GM11168 (cell line): ENCODE measurements around the gene LRRC32.

ENCODE experiments used
- in situ Hi-C: fragments of 300-500 bp; cut with MboI; formaldehyde crosslinking; loops from one replicate; pipeline ENCODE4 v1.12.0; 2022; ENCODE audit warnings: low sequenced_read_pairs; ENCODE audit not compliant: unreplicated experiment

Gene LRRC32

DNA sequence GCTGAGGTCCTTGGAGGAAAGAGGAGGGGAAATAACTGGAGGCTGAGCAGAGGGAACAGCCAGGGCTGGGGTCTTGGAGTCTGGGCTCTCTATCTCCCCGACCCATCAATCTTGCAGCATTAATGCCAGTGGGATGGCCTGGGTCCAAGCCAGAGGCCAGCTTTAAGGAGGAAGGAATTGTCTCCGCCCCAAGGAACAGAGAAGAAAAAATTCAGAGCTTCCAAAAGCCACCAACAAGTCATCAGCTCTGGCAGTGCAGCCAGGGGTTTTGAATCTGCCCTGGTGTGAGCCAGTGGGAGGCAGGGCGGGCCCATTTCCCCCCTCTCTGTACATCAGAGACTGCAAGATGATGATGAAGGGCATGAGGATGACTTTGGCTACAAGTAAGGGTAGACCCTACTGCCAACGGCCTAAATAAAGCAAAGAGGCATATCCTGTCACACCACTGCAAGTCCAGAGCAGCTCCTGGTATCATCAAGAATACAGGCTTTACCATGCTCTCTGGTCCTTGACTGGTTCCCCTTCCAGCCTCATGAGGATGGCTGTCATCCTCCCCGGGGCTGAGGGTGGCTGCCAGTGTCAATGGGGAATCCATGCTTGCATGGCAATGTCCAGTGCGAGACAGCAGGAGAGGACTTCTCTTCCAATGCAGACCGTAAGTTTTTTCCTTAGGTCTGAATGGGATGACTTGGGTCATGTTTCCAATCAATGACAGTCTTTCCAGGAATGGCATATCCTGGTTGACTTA is 34.4 kb downstream of the LRRC32 start:
- in situ Hi-C loops, result no loop called here

DNA sequence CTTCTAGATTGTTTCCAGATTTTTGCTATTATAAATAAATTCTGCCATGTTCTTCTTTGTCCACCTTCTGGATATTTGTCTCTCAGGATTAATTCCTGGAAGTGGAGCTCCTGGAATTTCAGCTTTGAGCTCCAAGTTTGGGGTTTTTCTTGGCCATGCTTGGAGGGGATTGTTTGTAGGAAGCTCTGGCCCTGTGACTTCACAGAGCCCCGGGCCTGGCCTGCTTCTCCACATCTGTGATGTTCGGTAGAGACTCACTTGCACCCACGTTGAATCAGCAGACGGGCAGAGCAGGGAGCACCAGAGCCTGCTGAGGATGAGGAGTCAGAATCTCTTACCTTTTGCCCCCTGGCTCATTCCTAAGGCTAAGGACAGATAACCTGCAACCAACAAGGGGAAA is 35.7 kb downstream of the LRRC32 start:
- in situ Hi-C loops, result no loop called here

DNA sequence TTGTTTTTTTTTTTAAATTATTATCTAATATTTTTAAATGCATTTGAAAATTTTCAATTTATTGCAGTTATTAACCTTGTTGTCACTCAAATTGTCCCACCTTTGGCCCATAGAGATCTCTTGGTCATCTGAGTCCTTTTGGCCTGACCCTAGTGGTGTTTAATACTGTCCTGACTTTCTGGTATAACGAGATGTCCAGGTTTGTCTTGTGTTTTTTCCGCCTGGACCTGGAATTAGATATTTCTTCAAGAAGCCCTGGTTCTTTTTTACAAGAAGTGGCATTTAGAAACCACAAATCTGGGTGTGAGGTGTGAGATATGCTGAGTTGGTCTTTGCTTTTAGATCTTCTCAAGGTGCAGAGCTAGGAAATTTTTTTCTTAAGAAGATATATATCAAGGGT is 38.1 kb downstream of the LRRC32 start:
- in situ Hi-C loops, result no loop called here

- in situ Hi-C loops, result no loop called here
These were observed 38.8 kb downstream of the LRRC32 start for GRCh38 chr11:76631566-76632308.

DNA sequence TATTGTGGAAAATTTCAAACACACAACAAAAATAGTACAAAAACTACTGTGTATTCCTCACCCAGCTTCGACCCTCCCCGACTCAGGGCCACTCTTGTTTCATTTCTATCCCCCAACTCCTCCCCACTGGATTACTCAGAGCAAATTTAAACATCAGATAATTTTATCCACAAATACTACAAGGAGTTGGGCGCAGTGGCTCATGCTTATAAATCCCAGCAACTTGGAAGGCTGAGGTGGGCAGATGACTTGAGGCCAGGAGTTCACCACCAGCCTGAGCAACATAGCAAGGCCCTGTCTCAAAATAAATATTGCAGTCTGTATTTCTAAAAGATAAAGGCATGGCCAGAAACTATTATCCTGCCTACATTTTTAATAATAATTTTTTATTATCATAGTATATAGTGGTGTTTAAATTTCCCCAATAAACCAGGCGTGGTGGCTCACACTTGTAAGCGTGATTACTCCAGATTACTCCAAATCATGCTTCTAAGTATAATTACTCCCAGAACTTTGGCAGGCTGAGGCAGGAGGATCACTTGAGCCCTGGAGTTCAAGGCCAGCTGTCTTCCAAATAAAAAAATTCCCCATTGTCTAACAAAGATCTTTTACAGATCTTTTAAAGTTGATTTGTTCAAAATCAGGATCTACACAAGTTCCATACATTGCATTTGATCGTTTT is 39.8 kb downstream of the LRRC32 start:
- in situ Hi-C loops, result no loop called here

DNA sequence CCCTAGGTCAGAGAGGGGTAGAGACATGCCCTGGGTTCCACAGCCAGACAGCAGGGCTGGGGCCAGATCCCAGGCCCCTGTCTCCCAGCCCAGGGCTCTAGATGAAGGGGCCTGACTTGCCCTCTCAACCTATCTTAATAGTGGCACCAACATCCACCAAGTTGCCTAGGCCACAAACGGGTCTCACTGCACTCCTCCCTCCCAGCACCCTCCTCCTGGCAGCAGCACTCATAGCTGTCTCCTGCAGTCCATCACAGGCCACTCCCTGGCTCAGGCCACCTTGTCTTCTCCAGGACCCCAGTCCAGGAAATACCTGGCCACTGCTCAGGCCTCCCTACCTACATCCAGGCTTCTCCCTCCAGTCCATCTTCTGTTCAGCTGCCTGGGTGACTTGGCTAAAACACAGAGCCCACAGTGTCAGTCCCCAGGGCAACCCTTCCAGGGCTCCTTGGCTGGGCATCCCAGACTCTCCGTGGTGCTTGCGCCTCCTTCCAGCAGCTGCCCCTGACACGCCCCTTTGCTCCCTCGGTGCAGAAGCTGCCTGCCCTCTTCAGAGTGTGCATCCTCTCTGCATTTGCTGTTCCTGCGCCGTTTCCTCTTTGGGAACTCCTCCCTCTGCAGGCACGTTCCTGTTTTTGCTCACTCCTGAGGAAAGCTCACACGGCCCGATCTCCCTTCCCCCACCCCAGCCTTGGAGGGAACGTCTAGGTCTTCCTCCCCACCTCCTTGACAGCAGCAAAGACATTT is 40.5 kb downstream of the LRRC32 start:
- in situ Hi-C loops, result no loop called here

DNA sequence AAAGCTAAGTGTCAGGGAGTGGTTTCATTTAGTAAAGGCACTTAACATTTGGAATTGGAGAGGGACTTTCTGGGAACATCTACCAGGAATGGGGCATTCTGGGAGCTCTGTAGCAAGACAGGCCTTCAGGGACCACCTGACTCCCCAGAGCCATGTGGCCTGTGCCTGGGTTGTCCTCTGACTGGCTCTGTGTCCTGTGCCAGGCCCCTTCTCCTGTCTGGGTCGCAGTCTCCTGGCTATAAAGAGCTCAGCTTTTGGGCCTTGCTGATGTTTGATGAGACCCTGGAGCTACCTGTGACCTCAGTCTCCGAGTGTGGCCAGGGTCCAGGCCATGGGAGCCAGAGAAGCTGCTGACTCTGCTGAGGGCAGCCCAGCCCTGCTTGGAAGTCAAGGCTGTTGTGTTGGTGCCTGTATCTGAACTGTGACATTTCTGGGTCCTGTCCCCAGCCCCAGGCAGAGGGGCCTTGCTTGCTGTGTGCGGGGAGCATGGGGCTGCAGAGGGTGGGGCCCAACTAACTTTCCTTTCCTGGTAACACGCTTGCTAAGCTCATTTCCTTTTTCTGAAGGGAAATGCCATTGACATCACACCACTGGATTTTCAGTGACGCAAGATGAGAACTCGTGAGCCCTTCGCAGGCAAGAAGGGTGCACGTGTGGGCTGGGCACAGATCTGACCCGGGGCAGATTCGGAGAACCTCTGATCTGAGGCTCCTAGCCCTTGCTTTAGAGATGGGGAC is 41.3 kb downstream of the LRRC32 start:
- in situ Hi-C loops, result no loop called here

GRCh38 chr11:76628408-76628947 is 42.1 kb downstream of the LRRC32 start:
- in situ Hi-C loops, result no loop called here

DNA sequence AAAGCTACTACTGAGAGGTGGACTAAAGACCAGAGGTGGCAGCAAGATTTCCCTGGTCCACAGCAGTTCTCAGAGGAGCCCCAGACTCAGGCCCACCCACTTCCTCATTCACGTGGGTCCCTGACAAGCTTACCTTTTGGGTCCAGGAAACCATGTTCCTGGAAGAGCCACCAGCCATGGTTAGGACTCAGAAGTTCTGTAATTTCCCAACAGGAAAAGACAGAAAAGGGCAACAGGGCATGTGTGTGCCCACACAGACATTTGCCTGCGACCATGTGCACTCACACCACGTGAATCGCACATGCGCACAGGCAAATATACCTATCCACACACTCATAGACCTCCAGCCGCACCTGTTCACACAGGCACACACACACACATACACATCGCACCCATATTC is 42.9 kb downstream of the LRRC32 start:
- in situ Hi-C loops, result no loop called here

DNA sequence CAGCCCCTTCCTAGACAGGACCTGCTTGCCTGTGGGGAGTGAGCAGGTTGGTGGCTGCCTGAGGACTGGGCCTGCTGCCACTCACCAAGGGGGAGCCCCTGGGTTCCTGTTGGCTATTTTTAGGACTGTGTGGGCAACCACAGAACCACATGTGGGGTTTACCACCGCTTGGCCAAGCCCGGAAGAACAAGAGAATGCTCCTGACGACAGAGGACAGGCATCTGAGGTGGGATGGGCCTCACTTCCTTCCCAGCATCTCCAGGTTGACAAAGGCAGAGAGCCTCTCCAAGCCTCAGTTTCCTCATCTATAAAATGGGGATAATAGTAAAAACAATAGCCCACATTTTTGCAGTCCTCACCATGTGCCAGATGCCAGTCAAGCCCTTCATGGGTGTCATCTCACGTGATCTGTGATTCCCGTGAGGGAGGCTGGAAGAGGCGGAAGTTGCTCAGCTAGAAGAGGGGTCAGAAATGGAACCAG is 43.6 kb downstream of the LRRC32 start:
- in situ Hi-C loops, result no loop called here

GRCh38 chr11:76626266-76626665 is 44.3 kb downstream of the LRRC32 start:
- in situ Hi-C loops, result no loop called here

GRCh38 chr11:76625472-76626186 is 44.9 kb downstream of the LRRC32 start:
- in situ Hi-C loops, result no loop called here

DNA sequence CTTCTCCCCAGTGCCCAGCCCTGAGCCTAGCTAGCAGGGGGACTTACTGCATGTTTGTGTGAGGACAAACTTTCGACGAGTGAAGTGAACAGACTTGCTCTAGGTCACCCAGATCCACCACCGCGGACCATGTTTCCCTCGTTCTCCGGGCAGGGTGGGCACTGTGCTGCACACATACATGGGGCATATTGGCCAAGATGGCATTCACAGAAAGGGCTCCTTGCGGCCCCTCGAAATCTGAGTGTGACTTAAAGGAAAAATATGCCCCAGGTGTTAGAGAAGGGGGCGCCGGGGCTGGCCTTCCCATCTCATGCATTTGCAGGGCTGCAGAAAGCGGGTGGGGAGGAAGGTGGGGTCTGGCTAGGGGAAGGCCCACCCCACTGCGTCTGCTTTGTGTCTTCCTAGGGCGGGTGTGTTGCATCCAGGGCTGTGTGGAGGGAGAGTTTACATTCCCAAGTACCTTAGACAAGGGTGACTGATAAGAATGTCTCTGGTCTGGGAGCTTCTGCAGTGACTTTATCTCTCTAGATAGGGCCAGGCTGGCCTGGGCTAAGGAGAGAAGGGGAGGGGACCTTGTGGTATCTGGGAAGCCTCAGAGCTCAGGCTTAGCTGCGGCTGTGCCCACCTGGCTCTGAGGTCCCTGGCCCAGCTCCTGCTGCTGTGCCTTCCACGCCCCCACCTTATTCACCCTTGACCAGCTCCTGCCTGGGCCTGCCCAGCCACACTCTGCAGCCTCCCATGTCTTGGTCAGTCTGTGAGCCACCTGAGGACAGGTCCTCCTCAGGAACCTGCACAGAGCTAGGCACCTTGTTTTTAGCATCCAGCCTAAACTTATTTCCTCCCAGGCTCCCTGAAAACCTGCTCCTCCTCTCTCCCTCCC is 45.8 kb downstream of the LRRC32 start:
- in situ Hi-C loops, result no loop called here

GRCh38 chr11:76623884-76624419 is 46.6 kb downstream of the LRRC32 start:
- in situ Hi-C loops, result no loop called here

DNA sequence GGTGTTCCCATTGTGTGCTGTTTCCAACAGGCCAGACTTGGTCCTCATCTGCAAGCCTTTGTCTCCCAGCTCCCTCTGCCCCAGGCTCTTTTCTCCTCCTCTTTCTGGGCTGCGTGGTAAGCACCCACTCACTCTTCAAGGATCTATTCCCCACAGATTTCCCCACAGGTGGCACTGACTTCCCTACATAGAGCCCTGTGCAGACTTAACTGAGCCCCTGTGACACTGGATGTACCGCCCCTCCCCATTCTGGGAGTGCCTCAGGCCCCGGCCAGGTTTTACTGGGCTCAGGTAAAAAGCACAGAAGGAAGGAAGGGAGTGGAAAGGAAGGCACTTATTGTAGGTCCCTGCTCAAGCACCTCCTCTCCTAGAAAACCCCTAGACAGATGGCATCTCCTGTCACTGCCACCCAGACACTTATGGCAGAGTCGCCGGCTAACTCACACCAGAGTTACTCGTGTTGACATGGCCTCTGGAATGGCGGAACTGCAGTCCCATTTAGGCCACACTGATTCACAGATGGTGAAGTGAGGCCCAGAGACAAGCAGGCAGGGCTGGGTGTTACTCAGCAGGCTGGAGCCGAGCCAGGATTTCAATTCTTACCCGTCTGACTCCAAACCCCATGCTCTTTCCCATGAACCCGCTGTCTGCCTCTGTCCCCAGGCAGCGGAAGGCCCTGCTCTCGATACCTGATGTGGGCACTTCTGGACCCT is 47.2 kb downstream of the LRRC32 start:
- in situ Hi-C loops, result no loop called here

- in situ Hi-C loops, result no loop called here
These were observed 48.0 kb downstream of the LRRC32 start for GRCh38 chr11:76622493-76623094.

DNA sequence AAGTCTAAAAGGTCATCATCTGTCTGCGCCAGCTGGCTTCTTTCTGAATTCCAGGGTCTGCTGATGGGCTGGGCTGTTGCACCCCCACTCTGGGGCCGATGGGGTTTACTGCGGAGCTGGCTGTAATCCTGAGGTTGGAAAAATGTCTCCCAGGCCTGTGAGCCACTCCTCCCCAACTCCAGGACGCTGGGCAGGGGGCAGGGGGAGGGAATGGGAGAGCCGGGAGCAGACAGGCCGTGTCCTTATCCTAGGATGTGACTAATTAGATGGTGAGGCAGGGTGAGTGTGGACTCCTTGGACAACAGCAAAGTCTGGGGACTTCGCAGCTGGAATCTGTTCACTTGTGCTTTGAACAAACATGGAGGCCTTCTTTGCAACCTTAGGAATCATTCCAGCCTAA is 48.7 kb downstream of the LRRC32 start:
- in situ Hi-C loops, result no loop called here
